ENCODE measurements around the gene MYT1. TPM values are rescaled to one million over a fixed set of nuclear protein-coding genes. Genes with fewer than 3 reads are reported as not detected.

The MYT1 gene
- total and polyA plus RNA-seq, 2 of the 13 experiments (the other 11 are each of a cell fraction or from before 2014, with no cell fraction given): 0.58 to 2.5 TPM

DNA sequence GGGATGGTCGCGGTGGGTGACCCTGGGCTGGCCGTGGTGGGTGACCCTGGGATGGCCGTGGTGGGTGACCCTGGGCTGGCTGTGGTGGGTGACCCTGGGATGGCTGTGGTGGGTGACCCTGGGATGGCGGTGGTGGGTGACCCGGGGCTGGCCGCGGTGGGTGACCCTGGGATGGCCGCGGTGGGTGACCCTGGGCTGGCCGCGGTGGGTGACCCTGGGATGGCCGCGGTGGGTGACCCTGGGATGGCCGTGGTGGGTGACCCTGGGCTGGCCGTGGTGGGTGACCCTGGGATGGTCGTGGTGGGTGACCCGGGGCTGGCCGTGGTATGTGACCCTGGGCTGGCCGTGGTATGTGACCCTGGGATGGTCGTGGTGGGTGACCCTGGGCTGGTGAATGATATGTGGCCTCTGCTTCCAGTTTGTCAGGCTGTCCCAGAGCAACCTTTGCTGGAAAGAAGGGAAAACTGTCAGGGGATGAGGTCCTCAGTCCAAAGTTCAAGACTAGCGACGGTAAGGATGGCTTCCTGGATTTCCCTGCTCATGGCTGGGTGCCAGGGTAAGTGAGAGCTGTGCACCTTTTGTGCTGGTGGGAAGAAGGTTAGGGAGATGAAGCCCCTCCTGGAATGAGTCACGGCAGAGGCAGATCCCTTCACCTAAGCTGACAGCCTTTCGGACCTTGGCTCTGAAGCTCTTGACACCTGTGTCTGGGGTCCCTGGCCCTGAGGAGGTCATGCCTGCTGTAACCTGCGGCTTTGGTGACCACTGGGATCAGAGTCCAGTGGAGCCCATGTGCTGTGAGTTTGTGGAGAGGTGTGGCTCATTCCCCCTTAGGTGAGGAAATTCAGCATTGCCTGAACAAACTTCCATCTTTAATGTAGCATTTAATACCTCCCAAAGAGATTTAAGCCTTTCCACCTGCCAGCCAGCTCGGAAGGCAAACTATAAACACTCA is 72.2 kb downstream of the MYT1 start (continued):
- TF ChIP-seq, protein P1, sequence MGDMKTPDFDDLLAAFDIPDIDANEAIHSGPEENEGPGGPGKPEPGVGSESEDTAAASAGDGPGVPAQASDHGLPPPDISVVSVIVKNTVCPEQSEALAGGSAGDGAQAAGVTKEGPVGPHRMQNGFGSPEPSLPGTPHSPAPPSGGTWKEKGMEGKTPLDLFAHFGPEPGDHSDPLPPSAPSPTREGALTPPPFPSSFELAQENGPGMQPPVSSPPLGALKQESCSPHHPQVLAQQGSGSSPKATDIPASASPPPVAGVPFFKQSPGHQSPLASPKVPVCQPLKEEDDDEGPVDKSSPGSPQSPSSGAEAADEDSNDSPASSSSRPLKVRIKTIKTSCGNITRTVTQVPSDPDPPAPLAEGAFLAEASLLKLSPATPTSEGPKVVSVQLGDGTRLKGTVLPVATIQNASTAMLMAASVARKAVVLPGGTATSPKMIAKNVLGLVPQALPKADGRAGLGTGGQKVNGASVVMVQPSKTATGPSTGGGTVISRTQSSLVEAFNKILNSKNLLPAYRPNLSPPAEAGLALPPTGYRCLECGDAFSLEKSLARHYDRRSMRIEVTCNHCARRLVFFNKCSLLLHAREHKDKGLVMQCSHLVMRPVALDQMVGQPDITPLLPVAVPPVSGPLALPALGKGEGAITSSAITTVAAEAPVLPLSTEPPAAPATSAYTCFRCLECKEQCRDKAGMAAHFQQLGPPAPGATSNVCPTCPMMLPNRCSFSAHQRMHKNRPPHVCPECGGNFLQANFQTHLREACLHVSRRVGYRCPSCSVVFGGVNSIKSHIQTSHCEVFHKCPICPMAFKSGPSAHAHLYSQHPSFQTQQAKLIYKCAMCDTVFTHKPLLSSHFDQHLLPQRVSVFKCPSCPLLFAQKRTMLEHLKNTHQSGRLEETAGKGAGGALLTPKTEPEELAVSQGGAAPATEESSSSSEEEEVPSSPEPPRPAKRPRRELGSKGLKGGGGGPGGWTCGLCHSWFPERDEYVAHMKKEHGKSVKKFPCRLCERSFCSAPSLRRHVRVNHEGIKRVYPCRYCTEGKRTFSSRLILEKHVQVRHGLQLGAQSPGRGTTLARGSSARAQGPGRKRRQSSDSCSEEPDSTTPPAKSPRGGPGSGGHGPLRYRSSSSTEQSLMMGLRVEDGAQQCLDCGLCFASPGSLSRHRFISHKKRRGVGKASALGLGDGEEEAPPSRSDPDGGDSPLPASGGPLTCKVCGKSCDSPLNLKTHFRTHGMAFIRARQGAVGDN (CRISPR knock-in tag; IDR thresholded peaks at IDR 0.05): peak; percentile 92
- no peak for TF ChIP-seq CCAR2 (optimal IDR thresholded peaks at IDR 0.05; ENCODE audit: low read depth, low read length)
- peak; percentile 96 for TF ChIP-seq NCOR1 (IDR thresholded peaks at IDR 0.05; ENCODE audit: borderline replicate concordance, low read length)
- TF ChIP-seq, protein P2, sequence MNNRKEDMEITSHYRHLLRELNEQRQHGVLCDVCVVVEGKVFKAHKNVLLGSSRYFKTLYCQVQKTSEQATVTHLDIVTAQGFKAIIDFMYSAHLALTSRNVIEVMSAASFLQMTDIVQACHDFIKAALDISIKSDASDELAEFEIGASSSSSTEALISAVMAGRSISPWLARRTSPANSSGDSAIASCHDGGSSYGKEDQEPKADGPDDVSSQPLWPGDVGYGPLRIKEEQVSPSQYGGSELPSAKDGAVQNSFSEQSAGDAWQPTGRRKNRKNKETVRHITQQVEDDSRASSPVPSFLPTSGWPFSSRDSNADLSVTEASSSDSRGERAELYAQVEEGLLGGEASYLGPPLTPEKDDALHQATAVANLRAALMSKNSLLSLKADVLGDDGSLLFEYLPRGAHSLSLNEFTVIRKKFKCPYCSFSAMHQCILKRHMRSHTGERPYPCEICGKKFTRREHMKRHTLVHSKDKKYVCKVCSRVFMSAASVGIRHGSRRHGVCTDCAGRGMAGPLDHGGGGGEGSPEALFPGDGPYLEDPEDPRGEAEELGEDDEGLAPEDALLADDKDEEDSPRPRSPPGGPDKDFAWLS (CRISPR knock-in tag; IDR thresholded peaks at IDR 0.05; ENCODE audit: borderline replicate concordance): no peak
- no peak for TF ChIP-seq IRF1 (CRISPR knock-in tag; IDR thresholded peaks at IDR 0.05; ENCODE audit: low read depth)
- no peak for TF ChIP-seq ZNF768 (CRISPR knock-in tag; IDR thresholded peaks at IDR 0.05)
- no peak for TF ChIP-seq CSRNP2 (CRISPR knock-in tag; conservative IDR thresholded peaks at IDR 0.05; ENCODE audit: low read depth)
- TF ChIP-seq PLSCR1 (CRISPR knock-in tag; IDR thresholded peaks at IDR 0.05; ENCODE audit: borderline replicate concordance): no peak
- peak; percentile 20 for TF ChIP-seq MED8 (CRISPR knock-in tag; IDR thresholded peaks at IDR 0.05; ENCODE audit: insufficient replicate concordance)
- no peak; the same call in 1 of the 2 replicates for TF ChIP-seq ZNF790 (CRISPR knock-in tag; IDR thresholded peaks at IDR 0.05; ENCODE audit: borderline replicate concordance)
- no peak for TF ChIP-seq SATB2 (CRISPR knock-in tag; IDR thresholded peaks at IDR 0.05)
- TF ChIP-seq SYNCRIP (IDR thresholded peaks at IDR 0.05; ENCODE audit: insufficient read depth, low read depth, low read length): no peak
- TF ChIP-seq, protein P3, sequence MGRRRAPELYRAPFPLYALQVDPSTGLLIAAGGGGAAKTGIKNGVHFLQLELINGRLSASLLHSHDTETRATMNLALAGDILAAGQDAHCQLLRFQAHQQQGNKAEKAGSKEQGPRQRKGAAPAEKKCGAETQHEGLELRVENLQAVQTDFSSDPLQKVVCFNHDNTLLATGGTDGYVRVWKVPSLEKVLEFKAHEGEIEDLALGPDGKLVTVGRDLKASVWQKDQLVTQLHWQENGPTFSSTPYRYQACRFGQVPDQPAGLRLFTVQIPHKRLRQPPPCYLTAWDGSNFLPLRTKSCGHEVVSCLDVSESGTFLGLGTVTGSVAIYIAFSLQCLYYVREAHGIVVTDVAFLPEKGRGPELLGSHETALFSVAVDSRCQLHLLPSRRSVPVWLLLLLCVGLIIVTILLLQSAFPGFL (CRISPR knock-in tag; IDR thresholded peaks at IDR 0.05): no peak
- peak; percentile 65 for TF ChIP-seq NCOA2 (CRISPR knock-in tag; IDR thresholded peaks at IDR 0.05)
- TF ChIP-seq ZNF431 (CRISPR knock-in tag; IDR thresholded peaks at IDR 0.05; ENCODE audit: borderline replicate concordance, low read depth): peak; percentile 47; the same call in 1 of the 2 replicates
- no peak; the same call in none of the 2 replicates for TF ChIP-seq NR1H2 (CRISPR knock-in tag; IDR thresholded peaks at IDR 0.05; ENCODE audit: borderline replicate concordance, low read depth)
- TF ChIP-seq MBNL3 (CRISPR knock-in tag; conservative IDR thresholded peaks at IDR 0.05): no peak

All from HepG2 (cell line).